Right lung (tissue), 10 donors: ENCODE data around the gene DCDC2B. TPM values are rescaled to one million over a fixed set of nuclear protein-coding genes. Genes with fewer than 3 reads are reported as not detected.
A peak's percentile ranks its signal among the peaks of the same experiment; 100 is the strongest.
"Not testable (repeated sequence)": the region's sequence is repeated elsewhere in the genome, so short reads cannot be mapped to it uniquely, and the experiment has no call there.

Source experiments
- DNase-seq, 2 donors: peaks; one replicate each; pipeline ENCODE4 v3.0.0-alpha.2; 2013
- long read RNA-seq, 8 donors: transcript quantifications; one replicate each; lab custom pipeline, GENCODE V29; 2026
- polyA plus RNA-seq, 5 donors: library from polyadenylated mRNA; unstranded; fragments of 120-200 nt; gene quantifications; one replicate each; pipeline versions ENCODE4 v1.2.1 to v1.2.3, GENCODE V29; 2013; ENCODE audit warnings: inconsistent platforms in 1 of 5, low replicate concordance in 1 of 5; ENCODE audit not compliant: insufficient read length in 5 of 5, insufficient read depth in 1 of 5

Gene DCDC2B
- polyA plus RNA-seq = 1 to 10 TPM; 1.6 to 3.4 (median 2.7) TPM
- long read RNA-seq, donor 1, partial matches to known transcripts = 0 of 1 reads
- long read RNA-seq, donor 1, other reads (novel, unspliced or antisense) = 0 of 1 reads
- long read RNA-seq, donor 2, partial matches to known transcripts = 10 of 10 reads
- long read RNA-seq, donor 2, other reads (novel, unspliced or antisense) = 0 of 10 reads
- long read RNA-seq, donor 3 = 0 reads
- long read RNA-seq, donor 4 = 0 reads
- long read RNA-seq, donor 5 = 0 reads
- long read RNA-seq, donor 6, partial matches to known transcripts = 11 of 13 reads
- long read RNA-seq, donor 6, other reads (novel, unspliced or antisense) = 0 of 13 reads
- long read RNA-seq, donor 7, partial matches to known transcripts = 5 of 6 reads
- long read RNA-seq, donor 7, other reads (novel, unspliced or antisense) = 0 of 6 reads
- long read RNA-seq, donor 8 = 0 reads

DNA sequence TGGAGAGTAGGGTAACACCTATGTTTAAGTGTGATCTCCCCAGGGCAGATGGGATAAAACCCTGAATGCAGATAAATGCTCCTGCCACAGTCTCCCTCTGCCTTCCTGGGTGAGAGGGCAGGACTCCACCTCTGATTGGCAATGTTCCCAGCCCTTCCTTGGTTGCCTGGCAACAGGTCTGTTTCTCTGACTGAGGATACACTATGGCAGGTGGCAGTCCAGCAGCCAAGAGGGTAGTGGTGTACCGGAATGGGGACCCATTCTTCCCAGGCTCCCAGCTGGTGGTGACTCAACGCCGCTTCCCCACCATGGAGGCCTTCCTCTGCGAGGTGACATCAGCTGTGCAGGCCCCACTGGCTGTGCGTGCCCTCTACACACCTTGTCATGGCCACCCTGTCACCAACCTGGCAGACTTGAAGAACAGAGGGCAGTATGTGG lies at the start of gene DCDC2B:
Gene DCDC2B, plus strand, starts transcription at position 199 of the 438 bp plus-strand sequence. Its CDS starts 5 bp downstream, at position 204.
- peak in 1 of 2 donors; percentile 38 for DNase-seq

DNA sequence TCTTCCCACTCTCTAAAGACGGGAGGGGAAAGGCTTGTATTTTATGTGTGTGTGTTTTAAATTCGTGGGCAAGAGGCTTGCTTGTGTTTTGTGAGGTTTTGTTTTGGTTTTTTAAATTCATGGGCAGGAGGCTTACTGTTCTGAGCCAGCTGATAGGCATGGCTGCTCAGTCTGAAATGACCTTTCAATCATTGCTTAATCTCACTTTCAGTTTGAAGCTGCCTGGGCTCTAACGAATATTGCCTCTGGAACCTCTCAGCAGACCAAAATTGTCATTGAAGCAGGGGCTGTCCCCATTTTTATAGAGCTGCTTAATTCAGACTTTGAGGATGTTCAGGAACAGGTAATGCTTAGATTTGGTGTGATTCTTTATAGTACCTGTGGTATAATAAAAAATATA lies 49.7 kb upstream of the DCDC2B start:
- no peak for DNase-seq

DNA sequence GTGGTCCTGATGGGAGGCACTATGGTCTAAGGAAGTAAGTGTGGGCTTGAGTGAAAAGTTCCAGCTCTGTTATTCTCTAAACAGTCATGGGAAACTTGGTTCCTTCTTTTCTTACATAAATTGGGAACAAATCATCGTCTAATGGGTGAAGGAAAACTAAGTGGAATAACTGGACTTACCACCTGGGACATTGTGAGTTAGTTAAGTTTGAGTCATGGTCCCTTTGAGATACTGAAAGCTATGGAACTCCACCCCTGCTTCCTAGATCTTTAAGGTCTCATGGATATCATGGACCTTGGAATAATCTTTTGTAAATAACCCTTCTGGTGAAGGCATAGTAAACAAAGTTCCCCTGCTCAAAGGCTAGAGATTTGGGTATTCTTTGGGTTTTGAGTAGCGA lies 45.5 kb upstream of the DCDC2B start:
- no peak for DNase-seq

DNA sequence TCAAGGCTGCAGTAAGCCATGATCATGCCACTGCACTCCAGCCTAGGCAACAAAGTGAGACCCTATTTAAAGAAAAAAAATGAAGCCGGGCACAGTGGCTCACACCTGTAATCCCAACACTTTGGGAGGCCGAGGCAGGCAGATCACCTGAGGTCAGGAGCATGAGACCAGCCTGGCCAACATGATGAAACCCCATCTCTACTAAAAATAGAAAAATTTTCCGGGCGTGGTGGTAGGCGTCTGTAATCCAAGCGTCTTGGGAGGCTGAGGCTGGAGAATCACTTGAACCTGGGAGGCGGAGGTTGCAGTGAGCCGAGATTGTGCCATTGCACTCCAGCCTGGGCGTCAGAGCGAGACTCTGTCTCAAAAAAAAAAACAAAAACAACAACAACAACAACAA lies 43.3 kb upstream of the DCDC2B start:
- not testable (repeated sequence) for DNase-seq

DNA sequence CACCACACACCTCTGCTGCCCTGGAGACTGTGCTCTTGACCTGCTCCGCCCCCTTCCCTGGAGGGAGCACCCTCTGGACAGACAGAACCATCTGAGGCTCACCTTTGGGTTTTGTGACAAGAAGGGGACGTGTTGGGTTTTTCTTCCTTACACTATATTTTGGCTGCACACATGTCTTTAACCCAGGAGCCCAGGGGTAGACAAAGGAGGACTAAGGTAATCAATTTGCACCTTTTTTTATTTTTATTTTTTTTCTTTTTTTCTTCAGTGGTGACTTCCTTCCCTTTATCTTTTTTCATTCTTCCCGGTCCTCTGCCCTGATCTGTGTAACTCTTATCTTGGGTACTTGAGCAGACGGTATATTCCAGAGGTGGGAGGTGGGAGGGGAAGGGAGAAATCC lies 37.9 kb upstream of the DCDC2B start:
- no peak for DNase-seq

DNA sequence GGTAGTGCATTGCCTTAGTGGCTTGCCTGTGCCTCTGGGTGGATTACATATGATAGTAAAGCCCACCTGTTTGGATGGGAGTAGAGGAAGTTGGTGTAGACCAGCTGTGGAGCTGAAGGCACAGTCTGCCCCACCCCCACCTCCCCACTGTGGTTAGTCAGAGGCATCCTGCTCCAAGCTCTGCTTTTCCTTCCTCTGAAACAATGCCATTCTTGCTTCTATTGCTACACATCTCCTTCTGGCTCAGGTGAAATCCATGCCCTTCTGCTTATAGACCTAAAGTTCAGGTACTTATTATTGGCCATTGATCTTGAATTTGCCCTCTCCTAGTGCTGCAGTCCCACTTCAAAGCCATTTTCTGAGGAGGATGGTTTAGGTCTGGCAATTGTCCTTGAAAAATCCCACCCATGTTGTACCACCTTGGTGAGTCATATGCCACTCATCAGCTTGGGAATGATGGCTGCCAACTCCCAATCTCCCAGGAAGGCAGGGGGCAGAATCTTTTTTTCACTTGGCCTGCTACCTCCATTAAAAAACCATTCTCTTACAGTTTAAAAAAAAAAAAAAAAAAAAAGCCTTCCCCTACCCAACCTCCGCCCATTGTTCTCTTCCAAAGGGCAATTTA lies 36.2 kb upstream of the DCDC2B start:
- no peak for DNase-seq

DNA sequence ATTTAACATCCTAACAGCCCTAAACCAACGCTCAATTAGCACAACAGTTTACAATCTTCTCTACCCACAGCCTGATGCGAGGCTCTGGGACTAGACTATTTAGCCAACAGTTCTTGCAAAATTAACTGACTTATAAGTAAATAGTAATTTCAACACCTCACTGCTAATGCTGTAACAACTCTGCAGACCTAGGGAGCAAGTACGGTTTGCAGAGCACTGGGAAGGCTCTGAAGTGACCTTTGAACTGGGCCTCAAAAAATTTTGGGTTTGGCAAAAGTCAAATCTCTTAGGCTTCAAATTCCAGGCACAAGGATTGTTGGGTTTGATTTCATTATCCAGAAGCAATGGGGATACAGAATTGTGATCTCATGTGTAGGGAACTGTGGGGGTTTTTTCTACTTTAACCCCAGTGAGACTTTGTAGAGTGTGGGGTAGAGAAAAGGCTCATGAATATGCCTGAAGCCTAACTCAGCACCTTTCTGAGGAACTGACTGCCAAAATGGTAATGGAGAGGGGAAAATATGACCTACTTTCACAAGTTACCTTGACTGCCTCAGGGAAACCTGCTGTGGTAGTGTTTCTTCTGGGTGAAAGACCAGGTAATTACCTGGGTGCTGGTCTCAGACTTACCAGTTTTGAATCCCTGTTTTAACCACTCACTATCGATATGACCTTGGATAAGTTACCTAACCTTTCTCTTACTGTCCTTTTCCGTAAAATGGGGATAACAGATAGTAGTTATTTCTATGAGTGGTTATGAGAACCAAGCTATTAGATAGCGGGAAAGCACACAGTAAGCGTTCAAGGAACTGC lies 30.3 kb upstream of the DCDC2B start:
- no peak for DNase-seq

DNA sequence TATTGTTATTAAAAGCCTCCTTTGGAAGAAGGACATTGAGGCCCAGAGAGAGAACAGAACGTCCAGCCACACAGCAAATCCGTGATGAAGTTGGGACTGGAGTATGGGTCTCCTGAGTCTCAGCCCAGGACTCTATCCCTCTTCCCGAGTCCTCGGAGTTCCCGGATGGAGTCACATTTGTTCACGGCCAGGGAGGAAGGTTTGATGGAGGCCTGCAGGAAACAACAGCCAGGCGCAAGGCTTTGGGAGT lies 29.8 kb upstream of the DCDC2B start:
- no peak for DNase-seq

DNA sequence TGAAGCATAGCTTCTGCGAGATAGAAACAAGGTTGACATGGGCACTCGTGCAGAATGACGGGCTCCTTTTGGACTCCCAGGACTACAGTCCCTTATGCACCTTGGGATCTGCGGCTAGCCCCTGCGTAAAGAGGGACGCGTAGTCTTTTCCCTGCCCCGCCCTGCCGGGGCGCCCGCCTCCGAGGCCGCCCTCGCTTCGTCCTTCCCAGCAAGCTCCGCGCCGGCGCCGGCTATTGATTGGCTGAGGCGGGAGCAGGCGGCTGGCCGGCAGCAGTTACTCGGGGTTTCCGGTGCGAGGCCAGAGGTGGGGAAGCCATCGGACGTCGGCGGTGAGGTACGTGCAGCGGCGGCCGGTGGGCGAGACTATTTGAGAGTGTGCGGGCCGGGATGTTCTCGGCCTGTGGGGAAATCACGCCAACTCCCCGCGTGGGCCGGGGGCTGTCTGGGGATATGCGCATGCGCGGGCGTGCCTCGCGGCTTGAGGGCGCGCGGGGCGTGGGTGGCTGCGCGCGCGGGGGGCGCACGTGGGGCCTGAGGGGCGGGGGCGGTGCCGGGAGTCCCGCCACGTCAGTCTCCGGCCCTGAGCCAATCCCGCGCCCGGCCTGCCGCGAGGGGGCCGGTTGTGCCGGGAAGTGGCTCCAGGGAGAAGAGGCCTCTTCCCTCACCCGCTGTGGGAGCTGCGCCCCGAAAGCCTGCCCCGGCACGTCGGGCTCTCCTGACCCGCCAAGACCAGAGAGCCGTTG lies 29.3 kb upstream of the DCDC2B start, which contains the start of gene TXLNA:
Gene TXLNA, plus strand, starts transcription at position 233 of the 743 bp plus-strand sequence. CDS start 671 bp downstream, outside the sequence.
- peak; percentile 91 to 92 for DNase-seq

DNA sequence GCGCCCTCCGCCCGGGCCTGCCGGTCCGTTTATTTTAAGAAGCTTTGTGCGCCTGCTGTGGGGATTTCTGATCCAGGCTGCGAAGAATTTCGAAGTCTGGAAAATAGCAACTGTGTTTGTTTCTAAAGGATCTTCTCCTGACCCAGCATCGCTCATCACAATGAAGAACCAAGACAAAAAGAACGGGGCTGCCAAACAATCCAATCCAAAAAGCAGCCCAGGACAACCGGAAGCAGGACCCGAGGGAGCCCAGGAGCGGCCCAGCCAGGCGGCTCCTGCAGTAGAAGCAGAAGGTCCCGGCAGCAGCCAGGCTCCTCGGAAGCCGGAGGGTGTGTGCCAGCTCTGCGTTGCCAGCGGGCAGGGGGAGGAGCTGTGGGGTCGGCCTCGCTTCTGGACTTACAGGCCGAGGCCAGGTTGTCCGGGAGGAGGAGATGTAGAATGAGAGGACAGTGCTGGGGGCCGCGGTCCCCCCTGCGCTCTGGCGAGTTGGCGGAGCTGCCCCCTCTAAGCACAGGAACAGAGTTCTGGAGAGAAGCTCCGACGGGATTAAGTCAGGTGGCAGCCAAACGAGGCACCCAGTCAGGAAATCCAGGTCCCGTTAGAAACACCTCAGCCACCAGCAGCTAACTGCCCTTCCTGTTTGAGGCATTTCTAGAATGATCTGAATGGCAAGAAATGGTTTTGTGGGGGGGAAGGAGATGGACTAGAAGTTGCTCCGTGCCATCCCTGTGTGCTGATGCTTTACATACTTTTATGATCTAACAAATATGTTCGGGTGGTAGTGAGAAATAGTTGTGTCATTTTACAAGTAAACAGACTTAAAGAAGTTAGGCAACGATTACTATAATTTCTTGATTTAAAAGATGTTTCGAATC lies 28.5 kb upstream of the DCDC2B start:
- DNase-seq = peak in 1 of 2 donors; percentile 33

DNA sequence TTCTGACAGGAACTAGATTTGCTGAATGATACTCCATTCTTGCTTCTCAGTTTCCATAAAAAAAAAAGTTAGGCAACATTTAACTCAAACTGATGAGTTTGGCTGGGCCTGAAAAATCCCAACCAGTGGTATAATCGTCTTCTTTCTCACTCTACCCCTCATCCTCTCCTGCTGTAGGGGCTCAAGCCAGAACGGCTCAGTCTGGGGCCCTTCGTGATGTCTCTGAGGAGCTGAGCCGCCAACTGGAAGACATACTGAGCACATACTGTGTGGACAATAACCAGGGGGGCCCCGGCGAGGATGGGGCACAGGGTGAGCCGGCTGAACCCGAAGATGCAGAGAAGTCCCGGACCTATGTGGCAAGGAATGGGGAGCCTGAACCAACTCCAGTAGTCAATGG lies 27.8 kb upstream of the DCDC2B start:
- DNase-seq = no peak

DNA sequence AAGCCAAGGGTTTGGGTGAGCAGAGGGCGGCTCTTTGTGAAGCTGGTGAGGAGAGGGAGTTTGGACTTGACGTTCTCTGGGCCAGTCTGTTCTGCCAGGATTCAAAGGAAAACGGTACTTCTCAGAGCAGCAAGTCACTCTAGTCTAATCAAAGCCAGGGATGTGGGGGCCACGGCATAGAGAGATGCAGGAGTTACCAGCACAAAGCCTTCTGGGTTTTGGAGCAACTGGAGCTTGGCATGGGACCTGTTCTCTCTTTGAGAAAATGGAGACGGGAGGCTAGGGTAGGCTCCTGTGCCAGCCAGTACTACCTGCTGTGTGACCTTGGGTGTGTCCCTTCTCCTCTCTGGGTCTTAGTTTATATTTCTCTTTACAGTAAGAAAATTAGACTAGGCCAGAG lies 27.3 kb upstream of the DCDC2B start:
- DNase-seq = no peak

DNA sequence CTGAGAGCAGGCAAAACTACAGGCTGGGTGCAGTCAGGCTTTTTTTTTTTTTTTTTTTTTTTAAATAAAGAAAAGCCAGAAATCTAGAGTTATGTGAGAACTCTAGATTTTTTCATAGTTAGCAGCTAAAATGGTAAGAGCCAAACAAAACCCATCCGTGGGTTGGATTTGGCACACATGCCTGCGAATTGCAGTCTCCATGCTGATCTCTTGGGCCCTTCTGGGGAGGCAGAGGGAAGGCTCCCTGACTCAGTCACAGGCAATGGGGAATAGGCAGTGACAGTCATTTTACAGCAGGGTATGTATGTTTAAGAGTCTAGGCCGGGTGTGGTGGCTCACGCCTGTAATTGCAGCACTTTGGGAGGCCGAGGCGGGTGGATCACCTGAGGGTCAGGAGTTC lies 26.8 kb upstream of the DCDC2B start:
- DNase-seq = no peak

DNA sequence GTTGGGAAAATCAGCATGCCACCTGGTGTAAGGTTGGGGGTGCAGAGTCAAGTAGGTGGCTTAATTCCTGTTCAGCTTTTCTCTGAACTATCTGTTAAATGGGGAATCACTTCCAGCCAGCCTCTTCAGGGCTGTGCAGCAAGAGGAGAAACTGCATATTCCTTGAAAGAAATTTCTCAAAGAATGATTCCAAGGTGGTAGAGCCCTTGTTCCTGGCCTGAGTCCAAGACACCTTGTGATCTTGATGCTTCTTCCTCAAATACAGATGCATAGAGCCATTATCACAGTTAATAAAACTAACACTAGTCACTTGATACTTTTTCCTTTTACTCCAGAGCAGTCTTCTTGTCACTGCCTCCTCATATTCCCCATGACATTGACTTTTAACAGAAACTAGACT lies 24.2 kb upstream of the DCDC2B start:
- no peak for DNase-seq

DNA sequence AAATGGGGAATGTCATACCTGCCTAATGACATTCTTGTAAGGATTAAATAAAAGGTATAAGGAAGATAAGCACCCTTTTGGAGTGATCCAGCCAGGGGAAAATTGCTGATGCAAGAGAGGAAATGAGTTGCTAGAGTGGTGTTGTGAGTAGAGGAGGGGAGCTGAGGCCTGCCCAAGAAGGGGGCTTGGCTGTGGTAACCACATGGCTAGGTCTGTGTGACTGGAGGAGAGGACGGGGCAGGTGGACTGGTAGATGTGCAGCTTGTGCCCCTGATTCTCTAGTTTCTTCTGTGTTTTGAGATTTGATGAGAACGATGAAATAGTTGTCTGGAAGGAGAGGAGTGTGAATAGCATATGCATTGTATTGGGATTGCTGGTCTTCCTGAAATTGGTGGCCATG lies 22.8 kb upstream of the DCDC2B start:
- DNase-seq = no peak

DNA sequence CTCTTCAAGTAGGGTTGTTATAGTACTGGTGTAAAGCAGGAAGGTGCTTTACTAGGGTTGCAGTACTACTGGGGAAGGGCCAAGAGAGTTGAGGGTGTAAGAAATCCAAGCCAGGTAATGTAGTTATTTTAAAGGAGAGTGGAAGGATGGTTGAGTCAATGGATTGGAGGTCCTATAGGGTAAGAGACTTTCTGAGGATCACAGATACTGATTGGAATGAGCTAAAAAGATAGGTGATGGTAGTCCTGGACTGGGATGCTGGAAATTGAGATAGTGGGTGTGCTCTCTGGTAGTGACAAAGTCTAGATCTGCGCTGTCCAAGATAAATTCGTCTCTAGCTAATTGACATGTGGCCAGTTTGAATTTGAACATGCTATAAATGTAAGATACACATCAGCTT lies 22.4 kb upstream of the DCDC2B start:
- DNase-seq = no peak

DNA sequence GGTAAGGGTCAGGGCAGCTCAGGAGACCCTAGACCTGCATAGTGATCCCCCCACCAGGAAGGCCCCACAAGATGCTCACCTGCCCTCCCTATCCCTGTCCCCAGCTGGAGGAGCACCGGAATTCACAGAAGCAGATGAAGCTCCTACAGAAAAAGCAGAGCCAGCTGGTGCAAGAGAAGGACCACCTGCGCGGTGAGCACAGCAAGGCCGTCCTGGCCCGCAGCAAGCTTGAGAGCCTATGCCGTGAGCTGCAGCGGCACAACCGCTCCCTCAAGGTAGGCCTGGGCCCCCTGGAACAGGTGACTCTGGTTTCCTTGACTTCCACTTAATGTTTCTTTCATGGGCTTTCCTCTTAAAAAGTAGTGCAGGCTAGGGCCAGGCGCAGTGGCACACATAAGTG lies 21.0 kb upstream of the DCDC2B start:
- no peak for DNase-seq

DNA sequence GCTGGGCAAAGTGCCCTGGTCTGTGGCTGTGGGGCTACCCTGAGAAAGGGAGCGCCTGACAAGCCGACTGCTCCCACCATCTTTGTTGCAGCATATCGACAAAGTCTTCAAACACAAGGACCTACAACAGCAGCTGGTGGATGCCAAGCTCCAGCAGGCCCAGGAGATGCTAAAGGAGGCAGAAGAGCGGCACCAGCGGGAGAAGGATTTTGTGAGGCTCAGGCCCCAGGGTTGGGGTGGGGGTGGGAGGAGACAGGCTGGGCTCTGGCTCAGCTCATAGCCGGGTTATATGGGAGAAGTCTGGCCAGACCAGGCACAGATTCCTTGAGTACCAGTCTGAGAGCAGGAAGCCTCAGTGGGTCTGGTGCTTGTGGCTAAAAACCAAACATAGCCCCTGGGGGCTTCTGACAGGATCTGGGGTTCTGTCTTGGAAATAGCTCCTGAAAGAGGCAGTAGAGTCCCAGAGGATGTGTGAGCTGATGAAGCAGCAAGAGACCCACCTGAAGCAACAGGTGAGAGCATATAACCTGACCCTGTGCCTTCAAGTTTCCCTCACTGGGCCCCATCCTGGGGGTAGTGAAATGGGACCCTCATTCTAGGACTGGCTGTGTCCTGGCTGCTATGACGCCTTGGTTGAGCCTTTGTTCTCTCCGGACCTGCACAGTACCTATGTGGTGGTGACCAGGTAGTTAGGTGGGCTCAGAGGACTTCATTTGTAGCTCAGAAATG lies 16.5 kb upstream of the DCDC2B start:
- DNase-seq = no peak

DNA sequence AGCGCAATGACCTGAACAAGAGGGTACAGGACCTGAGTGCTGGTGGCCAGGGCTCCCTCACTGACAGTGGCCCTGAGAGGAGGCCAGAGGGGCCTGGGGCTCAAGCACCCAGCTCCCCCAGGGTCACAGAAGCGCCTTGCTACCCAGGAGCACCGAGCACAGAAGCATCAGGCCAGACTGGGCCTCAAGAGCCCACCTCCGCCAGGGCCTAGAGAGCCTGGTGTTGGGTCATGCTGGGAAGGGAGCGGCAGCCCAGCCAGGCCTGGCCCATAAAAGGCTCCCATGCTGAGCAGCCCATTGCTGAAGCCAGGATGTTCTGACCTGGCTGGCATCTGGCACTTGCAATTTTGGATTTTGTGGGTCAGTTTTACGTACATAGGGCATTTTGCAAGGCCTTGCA lies 13.9 kb upstream of the DCDC2B start:
- no peak for DNase-seq

DNA sequence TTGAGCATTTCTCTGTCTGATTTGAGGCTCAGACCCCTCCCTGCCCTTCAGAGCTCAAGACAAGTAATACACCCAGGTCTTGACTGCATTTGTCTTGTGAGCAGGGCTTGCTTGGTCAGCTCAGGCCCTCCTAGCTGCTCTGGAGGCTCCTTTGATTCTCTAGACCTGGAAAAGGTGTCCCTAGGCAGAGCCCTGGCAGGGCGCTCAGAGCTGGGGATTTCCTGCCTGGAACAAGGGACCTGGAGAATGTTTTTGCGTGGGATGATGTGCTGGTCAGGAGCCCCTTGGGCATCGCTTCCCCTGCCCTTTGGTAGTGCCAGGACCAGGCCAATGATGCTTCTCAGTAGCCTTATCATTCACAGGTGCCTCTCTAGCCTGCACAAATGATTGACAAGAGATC lies 13.4 kb upstream of the DCDC2B start:
- DNase-seq = no peak
